KOPT-K1 (cell line): Measurements from ENCODE around the gene PMEPA1.
"Not testable (repeated sequence)": the region's sequence is repeated elsewhere in the genome, so short reads cannot be mapped to it uniquely, and the experiment has no call there.

Source experiments
- H3K27ac ChIP-seq: fragments of 200-600 bp; sonication (generic); 2 replicates; pipeline ENCODE4 v1.5.1; 2016; ENCODE audit warnings: antibody characterized with exemption, mild to moderate bottlenecking, low read depth, low read length; ENCODE audit not compliant: poor library complexity, severe bottlenecking
- H3K36me3 ChIP-seq: fragments of 200-600 bp; sonication (generic); 2 replicates; pipeline ENCODE4 v1.5.1; 2017; ENCODE audit warnings: antibody characterized with exemption, mild to moderate bottlenecking, low read length, moderate library complexity; ENCODE audit not compliant: insufficient read depth
- H3K9me3 ChIP-seq: fragments of 200-600 bp; sonication (generic); 2 replicates; pipeline ENCODE4 v1.5.1; 2017; ENCODE audit warnings: antibody characterized with exemption, low read length, mild to moderate bottlenecking; ENCODE audit not compliant: insufficient read depth, poor library complexity, severe bottlenecking

The PMEPA1 gene

DNA sequence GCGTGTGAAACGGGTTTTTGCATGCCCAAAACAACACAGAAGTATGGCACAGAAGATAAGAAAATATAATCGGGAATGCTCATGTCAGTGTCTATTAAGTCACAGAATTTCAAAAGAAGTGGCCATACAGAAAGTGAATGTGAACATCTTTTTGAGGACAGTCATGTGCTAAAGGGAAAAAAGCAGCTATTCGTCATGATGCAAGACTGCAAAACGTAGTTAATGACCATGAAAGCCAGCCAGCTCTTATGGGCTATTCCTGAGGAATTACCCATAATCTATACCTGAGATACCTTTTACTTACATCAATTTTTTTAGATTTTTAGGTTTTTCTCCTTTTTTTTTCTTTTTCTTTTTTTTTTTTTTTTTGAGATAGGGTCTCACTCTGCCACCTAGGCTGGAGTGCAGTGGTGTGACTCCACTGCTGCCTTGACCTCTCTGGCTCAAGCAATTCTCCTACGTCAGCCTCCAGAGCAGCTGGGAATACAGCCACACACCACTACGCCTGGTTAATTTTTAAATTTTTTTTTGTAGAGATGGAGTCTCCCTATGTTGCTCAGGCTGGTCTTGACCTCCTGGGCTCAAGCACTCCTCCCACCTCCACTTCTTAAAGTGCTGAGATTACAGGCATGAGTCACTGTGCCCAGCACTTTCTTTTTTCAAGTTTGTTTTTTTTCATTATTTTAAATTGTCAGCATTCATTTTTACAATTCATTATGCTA lies 71.5 kb downstream of the PMEPA1 start:
- Histone ChIP-seq H3K36me3 (no peaks in the 10 kb centered on the region), H3K27ac (no peak overlapping the region), H3K9me3 (peaks cover 15% of the 10 kb centered on the region)

DNA sequence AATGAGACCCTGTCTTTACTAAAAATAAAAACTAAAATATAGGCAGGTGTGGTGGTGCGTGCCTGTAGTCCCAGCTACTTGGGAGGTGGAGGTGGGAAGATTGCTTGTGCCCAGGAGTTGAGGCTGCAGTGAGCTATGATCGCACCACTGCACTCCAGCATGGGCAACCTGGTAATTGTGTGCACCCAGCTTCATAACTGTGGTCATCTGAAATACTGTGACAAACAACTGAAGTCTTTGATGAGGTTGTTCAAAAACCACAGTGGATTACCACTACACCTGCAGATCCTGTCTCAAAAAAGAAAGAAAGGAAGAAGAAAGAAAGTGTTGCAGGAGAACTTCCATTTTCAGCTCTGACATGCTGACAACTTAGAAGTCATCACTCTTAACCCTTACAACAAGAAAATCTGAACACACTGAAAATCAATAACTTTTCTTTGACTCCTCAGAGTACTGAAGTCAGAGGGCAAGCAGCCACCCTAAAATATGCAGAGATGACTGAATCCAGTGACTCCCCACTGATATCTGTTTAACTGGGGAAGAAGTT lies 75.8 kb downstream of the PMEPA1 start:
- no peaks in the 10 kb centered on the region for H3K36me3 ChIP-seq
- no peak overlapping the region for H3K27ac ChIP-seq
- H3K9me3 ChIP-seq = peaks cover 19% of the 10 kb centered on the region

DNA sequence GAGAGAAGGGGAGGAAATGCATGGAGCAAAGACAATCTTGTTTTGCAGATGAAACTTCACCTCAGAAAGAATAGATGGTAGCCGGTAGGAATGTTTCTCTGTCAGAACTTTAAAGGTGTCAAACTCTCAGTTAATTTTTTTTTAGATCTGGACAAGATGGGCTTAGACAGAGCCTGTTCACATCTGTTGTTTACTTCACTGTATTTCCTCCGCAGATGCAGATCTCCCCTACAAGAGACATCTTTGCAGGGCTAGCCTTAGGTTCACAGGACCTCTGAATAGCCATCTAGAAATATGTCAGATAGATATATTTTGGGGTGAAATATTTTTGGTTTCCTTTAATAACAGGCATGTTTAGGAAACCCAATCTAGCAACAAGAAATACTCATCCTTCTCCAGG lies 77.5 kb downstream of the PMEPA1 start:
- Histone ChIP-seq H3K9me3 (peaks cover 19% of the 10 kb centered on the region), H3K36me3 (no peaks in the 10 kb centered on the region), H3K27ac (no peak overlapping the region)

DNA sequence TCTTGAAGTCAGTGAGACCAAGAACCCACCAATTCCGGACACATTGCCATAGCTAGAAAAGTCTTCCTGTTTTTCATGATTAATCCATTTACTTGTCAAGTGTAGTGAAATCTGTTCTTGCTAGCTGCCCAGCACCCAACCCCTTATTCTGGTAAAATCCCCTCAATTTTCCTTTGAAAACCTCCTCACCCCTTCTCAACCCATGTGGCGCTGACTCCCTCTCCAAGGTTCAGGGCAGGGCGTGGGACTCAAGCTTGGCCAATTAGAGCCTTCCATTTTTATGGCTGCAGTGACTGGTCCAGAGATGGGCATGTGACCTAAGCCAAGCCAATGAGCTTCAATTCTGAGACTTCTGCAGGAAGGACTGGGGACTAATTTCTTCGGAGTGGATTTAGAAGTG lies 79.8 kb downstream of the PMEPA1 start:
- Histone ChIP-seq H3K9me3 (peaks cover 5% of the 10 kb centered on the region), H3K36me3 (no peaks in the 10 kb centered on the region), H3K27ac (no peak overlapping the region)

DNA sequence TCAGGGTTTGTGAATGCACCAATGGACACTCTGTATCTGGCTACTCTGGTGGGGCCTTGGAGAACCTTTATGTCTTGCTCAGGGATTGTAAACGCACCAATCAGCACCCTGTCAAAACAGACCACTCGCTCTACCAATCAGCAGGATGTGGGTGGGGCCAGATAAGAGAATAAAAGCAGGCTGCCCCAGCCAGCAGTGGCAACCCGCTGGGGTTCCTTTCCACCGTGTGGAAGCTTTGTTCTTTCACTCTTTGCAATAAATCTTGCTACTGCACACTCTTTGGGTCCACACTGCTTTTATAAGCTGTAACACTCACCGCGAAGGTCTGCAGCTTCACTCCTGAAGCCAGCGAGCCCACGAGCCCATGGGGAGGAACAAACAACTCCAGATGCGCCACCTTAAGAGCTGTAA lies 80.3 kb downstream of the PMEPA1 start:
- H3K9me3 ChIP-seq, H3K27ac ChIP-seq, H3K36me3 ChIP-seq: not testable (repeated sequence)

DNA sequence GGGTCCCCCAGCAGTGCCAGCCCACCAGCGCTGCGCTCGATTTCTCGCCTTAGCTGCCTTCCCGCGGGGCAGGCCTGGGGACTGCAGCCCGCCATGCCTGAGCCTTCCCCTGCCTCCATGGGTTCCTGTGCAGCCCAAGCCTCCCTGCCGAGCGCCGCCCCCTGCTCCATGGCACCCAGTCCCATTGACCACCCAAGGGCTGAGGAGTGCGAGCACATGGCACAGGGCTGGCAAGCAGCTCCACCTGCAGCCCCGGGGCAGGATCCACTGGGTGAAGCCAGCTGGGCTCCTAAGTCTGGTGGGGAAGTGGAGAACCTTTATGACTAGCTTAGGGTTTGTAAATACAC lies 80.9 kb downstream of the PMEPA1 start:
- H3K9me3 ChIP-seq, H3K36me3 ChIP-seq, H3K27ac ChIP-seq: not testable (repeated sequence)

DNA sequence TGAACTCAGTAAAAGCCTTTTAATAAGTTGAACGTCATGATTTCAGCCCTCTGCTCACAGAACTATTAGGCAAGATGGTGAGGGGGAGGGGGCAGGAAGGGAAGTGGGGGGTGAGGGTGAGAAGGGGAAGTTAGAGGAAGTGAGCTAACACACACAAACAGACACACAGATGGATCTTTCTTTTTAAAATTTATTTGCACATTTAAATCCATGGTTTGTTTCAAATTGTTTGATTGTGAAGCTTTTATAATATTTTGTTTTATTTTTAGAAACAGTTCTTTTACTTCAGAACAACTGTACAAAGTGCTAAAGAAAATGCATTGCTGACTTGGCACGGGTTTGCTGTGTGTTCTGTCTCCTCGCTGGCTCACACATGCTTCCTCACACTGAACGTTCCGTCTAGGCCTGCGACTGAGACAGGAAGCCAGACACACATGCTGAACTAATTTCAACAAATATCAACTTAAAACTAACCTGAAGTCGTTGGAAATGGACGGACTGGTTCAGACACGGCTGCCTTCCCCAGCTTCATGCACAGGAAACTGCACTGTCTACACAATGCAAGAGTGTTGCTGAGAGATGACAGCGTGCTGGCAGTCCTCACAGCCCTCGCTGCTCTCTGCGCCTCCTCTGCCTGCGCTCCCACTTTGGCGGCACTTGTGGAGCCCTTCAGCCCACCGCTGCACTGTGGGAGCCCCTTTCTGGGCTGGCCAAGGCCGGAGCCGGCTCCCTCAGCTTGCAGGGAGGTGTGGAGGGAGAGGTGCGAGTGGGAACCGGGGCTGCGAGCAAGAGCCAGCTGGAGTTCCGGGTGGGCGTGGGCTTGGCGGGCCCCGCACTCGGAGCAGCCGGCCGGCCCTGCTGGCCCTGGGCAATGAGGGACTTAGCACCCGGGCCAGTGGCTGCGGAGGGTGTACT lies 81.5 kb downstream of the PMEPA1 start:
- peaks cover 5% of the 10 kb centered on the region for H3K9me3 ChIP-seq
- no peaks in the 10 kb centered on the region for H3K36me3 ChIP-seq
- H3K27ac ChIP-seq = peak overlapping the region; percentile 66

DNA sequence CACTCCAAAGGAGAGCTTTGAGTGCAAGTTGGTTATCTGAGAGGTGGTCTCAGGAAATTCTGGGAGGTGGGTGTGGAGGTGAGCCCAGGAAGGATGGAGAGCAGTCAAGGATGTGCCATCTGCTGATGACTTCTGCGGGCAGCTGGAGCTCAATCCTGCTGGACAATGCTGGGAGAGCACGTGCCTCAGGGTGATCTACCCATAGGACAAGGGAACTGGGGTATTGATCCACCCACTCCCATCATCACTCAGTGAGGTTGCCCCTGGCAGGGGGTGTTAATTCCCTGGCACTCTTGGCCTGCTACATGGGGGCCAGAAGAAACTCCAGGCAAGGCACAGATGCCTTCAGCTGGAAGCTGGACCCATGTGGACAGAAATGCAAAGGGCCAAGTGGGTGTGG lies 82.5 kb downstream of the PMEPA1 start:
- Histone ChIP-seq H3K27ac (peak overlapping the region; percentile 66), H3K9me3 (peaks cover 5% of the 10 kb centered on the region), H3K36me3 (no peaks in the 10 kb centered on the region)

DNA sequence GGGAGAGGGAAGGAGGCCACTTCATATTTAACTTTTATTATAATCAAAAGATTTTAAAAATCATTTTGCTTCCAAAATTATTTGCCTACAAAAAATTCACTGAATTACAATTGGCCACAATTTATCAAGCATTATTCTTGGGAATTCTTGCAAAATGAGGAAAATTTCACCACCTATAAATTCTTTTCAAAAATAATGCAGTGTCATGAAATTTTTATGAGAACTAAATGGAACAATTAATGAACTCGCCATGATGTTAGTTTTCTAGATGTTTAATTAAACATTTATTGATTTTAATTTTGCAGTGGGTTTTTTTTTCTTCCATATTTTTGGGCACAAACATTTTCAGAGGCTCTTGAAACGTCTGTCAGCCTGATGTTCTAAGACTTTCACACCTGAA lies 83.8 kb downstream of the PMEPA1 start:
- H3K9me3 ChIP-seq = peaks cover 5% of the 10 kb centered on the region
- no peak overlapping the region for H3K27ac ChIP-seq
- H3K36me3 ChIP-seq = no peaks in the 10 kb centered on the region

DNA sequence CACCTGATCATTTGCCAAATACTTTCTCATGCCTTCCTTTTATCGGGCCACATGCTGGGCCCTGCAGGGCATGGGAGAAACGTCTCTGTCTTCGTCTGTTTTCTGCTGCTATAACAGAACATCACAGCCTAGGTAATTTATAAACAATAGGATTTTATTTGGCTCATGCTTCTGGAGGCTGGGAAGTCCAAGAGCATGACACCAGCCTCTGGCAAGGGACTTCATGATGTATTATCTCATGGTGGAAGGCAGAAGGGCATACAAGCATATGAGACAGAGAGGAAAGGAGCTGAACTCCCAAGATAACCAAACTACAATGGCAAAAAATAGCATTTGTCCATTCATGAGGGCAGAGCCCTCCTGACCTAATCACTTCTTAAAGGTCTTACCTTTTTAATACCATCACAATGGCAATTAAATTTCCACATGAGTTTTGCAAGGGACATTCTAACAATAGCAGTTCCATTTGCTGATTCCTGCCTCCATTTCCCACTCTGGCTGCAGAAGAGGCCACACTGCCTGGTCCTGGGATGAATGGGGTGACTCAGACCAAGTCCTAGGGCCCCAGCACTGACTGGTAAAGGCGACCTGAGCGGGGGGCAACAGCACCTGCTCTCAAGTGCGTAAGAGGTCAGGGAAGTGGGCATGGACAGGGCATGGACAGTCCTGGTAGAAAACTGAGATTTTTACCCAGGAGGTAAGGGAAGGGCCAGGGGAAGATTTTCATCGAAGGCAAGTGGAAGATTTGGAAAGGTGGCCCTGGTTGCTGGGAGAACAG lies 84.4 kb downstream of the PMEPA1 start:
- Histone ChIP-seq H3K9me3 (peaks cover 4% of the 10 kb centered on the region), H3K36me3 (no peaks in the 10 kb centered on the region), H3K27ac (no peak overlapping the region)

DNA sequence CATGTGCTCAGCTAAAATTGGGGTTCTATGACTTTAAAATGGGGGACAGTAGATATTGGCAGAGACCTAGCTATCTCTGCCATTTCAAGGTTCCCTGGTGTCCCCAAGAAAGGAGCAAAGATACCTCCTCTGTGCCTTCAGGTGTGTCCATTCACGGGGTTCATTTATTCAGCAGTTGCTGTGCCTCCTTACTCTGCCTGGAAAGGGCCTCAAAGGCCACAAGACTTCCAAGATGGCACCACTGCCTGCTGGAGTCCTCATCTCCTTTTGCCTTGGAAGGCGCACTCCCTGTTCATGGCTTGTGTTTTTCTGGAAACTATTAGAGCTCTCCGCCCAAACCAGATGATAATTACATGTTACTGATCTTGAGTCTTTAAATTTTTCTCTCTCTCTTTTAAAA lies 85.7 kb downstream of the PMEPA1 start:
- H3K27ac ChIP-seq = no peak overlapping the region
- H3K36me3 ChIP-seq = no peaks in the 10 kb centered on the region

DNA sequence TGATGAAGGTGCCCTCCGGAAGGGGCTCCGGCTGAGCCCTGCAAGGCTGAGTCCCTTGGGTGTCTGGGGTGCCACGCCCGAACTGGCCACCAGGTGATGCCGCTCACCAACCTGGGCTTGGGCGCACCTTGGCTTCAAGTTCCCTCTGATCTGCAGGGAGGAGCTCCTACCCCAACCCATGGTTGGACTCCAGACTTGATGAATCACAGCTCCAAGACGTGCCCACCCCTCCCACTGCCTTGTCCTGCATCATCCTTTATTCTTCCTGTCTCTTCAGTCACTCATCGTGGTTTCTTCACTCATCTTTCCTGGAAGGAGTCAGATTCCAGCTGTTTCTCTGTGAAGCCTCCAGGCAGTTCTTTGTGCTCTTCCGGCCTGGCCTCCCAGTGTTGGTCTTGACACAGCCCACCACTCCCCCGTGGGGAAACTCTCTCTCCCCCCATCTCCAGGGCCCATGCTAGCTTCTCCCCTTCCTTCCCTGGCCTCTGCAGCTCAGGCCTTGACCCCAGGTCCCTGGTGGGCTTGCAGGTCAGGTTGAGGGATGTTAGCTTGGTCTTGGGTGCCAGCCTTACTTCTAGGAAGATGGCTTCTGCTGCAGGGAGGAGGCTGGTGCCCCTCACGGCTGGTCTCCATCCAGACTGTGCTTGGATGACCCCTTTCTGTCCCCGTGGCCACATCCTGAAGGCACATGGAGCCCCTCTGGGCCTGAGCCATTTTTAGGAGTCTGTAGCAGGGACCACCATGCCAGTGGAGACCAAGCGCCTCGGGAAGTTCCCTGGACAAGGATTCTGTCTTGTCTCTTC lies 87.0 kb downstream of the PMEPA1 start:
- no peak overlapping the region for H3K27ac ChIP-seq
- H3K36me3 ChIP-seq = no peaks in the 10 kb centered on the region
- no peaks in the 10 kb centered on the region for H3K9me3 ChIP-seq

More for the DNA sequence above, 85.7 kb downstream of the PMEPA1 start:
- H3K9me3 ChIP-seq = no peaks in the 10 kb centered on the region

DNA sequence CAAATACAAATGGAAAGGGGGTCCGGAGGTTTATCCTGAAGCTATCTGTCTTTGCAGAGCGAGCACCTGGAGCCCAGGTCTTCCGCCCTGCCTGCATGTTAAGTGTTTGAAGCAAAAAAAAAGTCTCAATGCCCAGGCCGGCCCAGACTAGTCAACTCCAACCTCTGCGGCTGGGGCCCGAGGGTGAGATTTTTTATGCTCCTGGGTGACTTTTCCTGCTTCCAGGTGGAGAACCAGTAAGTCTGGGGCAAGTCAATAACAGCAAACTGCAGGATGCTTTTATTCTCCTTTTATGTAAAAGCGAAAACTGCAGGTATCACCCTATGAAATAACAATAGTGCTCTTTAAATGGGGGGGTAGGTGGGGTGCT lies 87.6 kb downstream of the PMEPA1 start:
- Histone ChIP-seq H3K9me3 (no peaks in the 10 kb centered on the region), H3K36me3 (no peaks in the 10 kb centered on the region), H3K27ac (no peak overlapping the region)

DNA sequence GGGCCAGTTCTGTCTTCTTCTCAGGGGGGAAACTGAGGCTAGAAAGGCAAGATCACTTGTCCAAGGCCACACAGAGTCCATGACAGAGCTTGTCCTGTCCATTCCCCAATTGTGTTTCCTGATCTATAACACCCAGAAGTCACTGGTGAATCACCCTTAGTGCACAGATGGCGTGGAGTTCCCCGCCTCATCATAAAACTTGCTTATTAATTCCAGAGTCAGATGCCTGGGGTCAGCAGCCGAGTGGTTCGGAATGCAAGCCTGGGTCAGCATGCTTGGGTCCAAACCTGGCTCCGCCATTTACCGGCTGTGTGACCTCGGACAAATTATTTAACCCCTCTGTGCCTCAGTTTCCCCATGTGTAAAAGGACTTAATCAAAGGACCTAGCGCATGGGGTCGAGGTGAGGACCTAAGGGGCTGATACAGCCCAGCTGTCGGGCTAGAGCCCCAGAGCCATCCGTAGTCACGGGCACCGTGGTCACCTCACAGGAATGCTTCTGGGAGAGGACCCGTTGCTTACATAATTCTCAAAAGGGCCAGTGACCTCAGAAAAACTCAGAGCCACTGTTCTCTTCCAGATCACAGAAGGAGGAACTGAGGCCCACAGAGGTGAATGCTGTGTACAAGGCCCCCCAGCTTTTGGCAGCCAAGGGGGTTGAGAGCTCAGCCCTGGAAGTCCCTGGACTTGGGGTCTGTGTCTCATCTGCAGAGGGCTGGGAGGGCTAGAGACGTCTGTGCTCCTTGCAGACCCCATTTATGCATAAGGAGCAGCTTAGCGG lies 88.2 kb downstream of the PMEPA1 start:
- H3K36me3 ChIP-seq = no peaks in the 10 kb centered on the region
- no peaks in the 10 kb centered on the region for H3K9me3 ChIP-seq
- H3K27ac ChIP-seq = no peak overlapping the region
